ENCODE results near the gene KCNJ1. TPM values are rescaled to one million over a fixed set of nuclear protein-coding genes. Genes with fewer than 3 reads are reported as not detected.

The KCNJ1 gene
- total and polyA plus RNA-seq, 2 donors (not counting 3 experiments of a cell fraction or from before 2014, with no cell fraction given): not detected

DNA sequence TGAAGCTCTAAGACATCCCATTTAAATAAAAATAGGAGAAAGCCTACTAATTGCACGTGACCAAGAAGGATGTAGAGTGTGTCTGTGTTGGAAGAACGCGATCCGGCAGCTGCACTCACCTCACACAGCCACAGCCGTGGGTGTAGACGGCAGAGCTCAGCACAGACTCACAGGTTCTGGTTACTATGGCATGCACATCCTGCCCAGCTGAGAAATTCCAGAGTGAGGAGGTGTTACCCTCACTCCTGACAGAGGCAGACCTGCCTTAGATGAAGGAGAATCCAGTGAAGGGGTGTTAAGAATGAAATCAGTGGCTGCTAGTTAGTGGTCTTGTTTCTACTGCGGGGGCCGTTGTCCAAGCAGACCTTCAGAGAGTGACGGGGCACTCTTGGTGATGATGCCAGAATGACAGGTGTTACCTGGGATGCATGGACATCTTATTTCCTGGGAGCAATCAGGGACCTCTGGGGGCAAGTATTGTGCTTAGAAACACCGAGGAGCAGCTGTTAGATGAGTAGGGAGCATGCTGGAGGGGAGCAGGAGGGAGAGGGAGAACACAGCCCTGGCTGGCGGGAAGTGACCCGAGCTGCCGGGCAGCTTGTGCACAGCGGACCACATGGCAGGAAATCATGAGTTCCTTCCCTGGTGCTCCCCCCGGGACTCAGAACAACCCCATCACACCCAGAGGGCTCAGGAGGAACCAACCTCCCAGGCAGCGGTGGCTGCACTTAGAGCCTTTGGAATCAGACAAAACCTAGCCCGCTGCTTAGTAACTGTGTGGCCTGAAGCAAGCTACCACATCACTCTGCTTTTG is 36.4 kb upstream of the KCNJ1 start:
- dilution Hi-C loops (cut with MboI; ENCODE audit: extremely low pct_ligation_motif_present, low sequenced_read_pairs): no loop called here

More for the DNA sequence above, 36.4 kb upstream of the KCNJ1 start:
- H4K20me1 ChIP-seq (replicated peaks; ENCODE audit: control insufficient read depth, extremely low read depth, insufficient read depth, low read length): no peaks in the 10 kb centered on the region
- peaks cover 23 to 24% of the 10 kb centered on the region in 2 experiments for H3K27me3 ChIP-seq (ENCODE audit: control insufficient read depth in 2 of 2, insufficient read depth in 2 of 2, low read length in 2 of 2)
- peaks cover 9% of the 10 kb centered on the region for H3K4me1 ChIP-seq (ENCODE audit: control insufficient read depth, extremely low read depth, insufficient read depth, low read length)
- no peak overlapping the region for H3K4me2 ChIP-seq (ENCODE audit: insufficient read depth, low read length)
- FAIRE-seq: no peak
- no peak overlapping the region for H3K27ac ChIP-seq (ENCODE audit: insufficient read depth, low read depth, low read length)
- no peak for DNase-seq (ENCODE audit: low read depth, low spot score)
- H3K79me2 ChIP-seq (ENCODE audit: control insufficient read depth, insufficient read depth, low read length): no peaks in the 10 kb centered on the region
- no peaks in the 10 kb centered on the region for H3K9me1 ChIP-seq (replicated peaks; ENCODE audit: control insufficient read depth, extremely low read depth, insufficient read depth, low read length)
- no peak overlapping the region for H2AFZ ChIP-seq (ENCODE audit: low read depth, low read length)
- TF ChIP-seq GATA2 (IDR thresholded peaks at IDR 0.05; ENCODE audit: insufficient read depth, insufficient read length, low read depth, low read length) (no peak), POLR2A (IDR thresholded peaks at IDR 0.05; ENCODE audit: low read depth, low read length) (no peak), MYC (IDR thresholded peaks at IDR 0.05; ENCODE audit: low read depth, low read length) (no peak), FOS (IDR thresholded peaks at IDR 0.05; ENCODE audit: borderline replicate concordance, insufficient read depth, low read length) (no peak), JUN (IDR thresholded peaks at IDR 0.05; ENCODE audit: borderline replicate concordance, insufficient read depth, insufficient read length, low read depth) (no peak), POLR2AphosphoS5 (IDR thresholded peaks at IDR 0.05; ENCODE audit: insufficient read depth, low read depth, low read length) (no peak), EZH2 (IDR thresholded peaks at IDR 0.05; ENCODE audit: borderline replicate concordance, low read depth, low read length, severe bottlenecking) (no peak)
- TF ChIP-seq, protein P1, sequence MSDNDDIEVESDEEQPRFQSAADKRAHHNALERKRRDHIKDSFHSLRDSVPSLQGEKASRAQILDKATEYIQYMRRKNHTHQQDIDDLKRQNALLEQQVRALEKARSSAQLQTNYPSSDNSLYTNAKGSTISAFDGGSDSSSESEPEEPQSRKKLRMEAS (IDR thresholded peaks at IDR 0.05; ENCODE audit: insufficient read depth, insufficient read length): no peak
- TF ChIP-seq, protein P2, sequence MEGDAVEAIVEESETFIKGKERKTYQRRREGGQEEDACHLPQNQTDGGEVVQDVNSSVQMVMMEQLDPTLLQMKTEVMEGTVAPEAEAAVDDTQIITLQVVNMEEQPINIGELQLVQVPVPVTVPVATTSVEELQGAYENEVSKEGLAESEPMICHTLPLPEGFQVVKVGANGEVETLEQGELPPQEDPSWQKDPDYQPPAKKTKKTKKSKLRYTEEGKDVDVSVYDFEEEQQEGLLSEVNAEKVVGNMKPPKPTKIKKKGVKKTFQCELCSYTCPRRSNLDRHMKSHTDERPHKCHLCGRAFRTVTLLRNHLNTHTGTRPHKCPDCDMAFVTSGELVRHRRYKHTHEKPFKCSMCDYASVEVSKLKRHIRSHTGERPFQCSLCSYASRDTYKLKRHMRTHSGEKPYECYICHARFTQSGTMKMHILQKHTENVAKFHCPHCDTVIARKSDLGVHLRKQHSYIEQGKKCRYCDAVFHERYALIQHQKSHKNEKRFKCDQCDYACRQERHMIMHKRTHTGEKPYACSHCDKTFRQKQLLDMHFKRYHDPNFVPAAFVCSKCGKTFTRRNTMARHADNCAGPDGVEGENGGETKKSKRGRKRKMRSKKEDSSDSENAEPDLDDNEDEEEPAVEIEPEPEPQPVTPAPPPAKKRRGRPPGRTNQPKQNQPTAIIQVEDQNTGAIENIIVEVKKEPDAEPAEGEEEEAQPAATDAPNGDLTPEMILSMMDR (IDR thresholded peaks at IDR 0.05; ENCODE audit: extremely low read depth in 1 of 2, insufficient read depth in 1 of 2, low read depth in 1 of 2, low read length in 2 of 2): no peak
- H3K36me3 ChIP-seq (ENCODE audit: control insufficient read depth in 2 of 2, extremely low read depth in 1 of 2, insufficient read depth in 2 of 2, low read length in 2 of 2): no peaks in the 10 kb centered on the region
- BruUV-seq (replicated peaks): no TSS peak
- no peak overlapping the region for H3K9ac ChIP-seq (replicated peaks; ENCODE audit: extremely low read depth, insufficient read depth, low read length)
- ChIA-PET CTCF (interaction anchor here (0.9 to 10.7 kb wide), 5 partner anchors 10 to 53 kb away, joined by 3 to 141 read pairs (median 31); partner anchors contain the start of gene KCNJ5), POLR2A (no interaction called here)
- no peak overlapping the region for H3K4me3 ChIP-seq (replicated peaks in 1 of 3; ENCODE audit: insufficient read depth in 1 of 3, low read depth in 1 of 3, low read length in 3 of 3)
- H3K9me3 ChIP-seq (replicated peaks; ENCODE audit: control insufficient read depth, insufficient read depth, low read length): no peaks in the 10 kb centered on the region
- intact Hi-C loops (cut with micrococcal nuclease): no loop called here
